ENCODE measurements around the gene NMD3.

NMD3 gene

GRCh38 chr3:161284989-161285388, 63.9 kb downstream of the NMD3 start:
- FAIRE-seq (no peak), DNase-seq (ENCODE audit: insufficient read length, low spot score) (no peak)
- TF ChIP-seq POLR2A (IDR thresholded peaks at IDR 0.05; ENCODE audit: low read depth, low read length) = no peak

- FAIRE-seq = no peak
- no peak for DNase-seq (ENCODE audit: insufficient read length, low spot score)
- no peak for TF ChIP-seq POLR2A (IDR thresholded peaks at IDR 0.05; ENCODE audit: low read depth, low read length)
Measured at GRCh38 chr3:161289174-161289573, 68.1 kb downstream of the NMD3 start.

- no peak for FAIRE-seq
- TF ChIP-seq POLR2A (IDR thresholded peaks at IDR 0.05; ENCODE audit: low read depth, low read length) = no peak
- DNase-seq (ENCODE audit: insufficient read length, low spot score) = no peak
Measured at GRCh38 chr3:161291191-161291901, 70.2 kb downstream of the NMD3 start.

- no peak for DNase-seq (ENCODE audit: insufficient read length, low spot score)
- no peak for TF ChIP-seq POLR2A (IDR thresholded peaks at IDR 0.05; ENCODE audit: low read depth, low read length)
- no peak for FAIRE-seq
Measured at GRCh38 chr3:161293381-161293780, 72.3 kb downstream of the NMD3 start.

GRCh38 chr3:161295325-161295724, 74.2 kb downstream of the NMD3 start:
- TF ChIP-seq POLR2A (IDR thresholded peaks at IDR 0.05; ENCODE audit: low read depth, low read length) = no peak
- no peak for DNase-seq (ENCODE audit: insufficient read length, low spot score)
- FAIRE-seq = no peak

GRCh38 chr3:161296814-161297213, 75.7 kb downstream of the NMD3 start:
- no peak for TF ChIP-seq POLR2A (IDR thresholded peaks at IDR 0.05; ENCODE audit: low read depth, low read length)
- FAIRE-seq = no peak
- no peak for DNase-seq (ENCODE audit: insufficient read length, low spot score)
